Islet of Langerhans (tissue), 1 donor: ENCODE data around the gene THOC2.
"Not testable (repeated sequence)": the region's sequence is repeated elsewhere in the genome, so short reads cannot be mapped to it uniquely, and the experiment has no call there.

ENCODE experiments used
- FAIRE-seq: peaks from one replicate; lab custom pipeline; 2011; peaks lifted over from hg19 to GRCh38; lab: Jason Lieb, UNC

Gene THOC2, protein sequence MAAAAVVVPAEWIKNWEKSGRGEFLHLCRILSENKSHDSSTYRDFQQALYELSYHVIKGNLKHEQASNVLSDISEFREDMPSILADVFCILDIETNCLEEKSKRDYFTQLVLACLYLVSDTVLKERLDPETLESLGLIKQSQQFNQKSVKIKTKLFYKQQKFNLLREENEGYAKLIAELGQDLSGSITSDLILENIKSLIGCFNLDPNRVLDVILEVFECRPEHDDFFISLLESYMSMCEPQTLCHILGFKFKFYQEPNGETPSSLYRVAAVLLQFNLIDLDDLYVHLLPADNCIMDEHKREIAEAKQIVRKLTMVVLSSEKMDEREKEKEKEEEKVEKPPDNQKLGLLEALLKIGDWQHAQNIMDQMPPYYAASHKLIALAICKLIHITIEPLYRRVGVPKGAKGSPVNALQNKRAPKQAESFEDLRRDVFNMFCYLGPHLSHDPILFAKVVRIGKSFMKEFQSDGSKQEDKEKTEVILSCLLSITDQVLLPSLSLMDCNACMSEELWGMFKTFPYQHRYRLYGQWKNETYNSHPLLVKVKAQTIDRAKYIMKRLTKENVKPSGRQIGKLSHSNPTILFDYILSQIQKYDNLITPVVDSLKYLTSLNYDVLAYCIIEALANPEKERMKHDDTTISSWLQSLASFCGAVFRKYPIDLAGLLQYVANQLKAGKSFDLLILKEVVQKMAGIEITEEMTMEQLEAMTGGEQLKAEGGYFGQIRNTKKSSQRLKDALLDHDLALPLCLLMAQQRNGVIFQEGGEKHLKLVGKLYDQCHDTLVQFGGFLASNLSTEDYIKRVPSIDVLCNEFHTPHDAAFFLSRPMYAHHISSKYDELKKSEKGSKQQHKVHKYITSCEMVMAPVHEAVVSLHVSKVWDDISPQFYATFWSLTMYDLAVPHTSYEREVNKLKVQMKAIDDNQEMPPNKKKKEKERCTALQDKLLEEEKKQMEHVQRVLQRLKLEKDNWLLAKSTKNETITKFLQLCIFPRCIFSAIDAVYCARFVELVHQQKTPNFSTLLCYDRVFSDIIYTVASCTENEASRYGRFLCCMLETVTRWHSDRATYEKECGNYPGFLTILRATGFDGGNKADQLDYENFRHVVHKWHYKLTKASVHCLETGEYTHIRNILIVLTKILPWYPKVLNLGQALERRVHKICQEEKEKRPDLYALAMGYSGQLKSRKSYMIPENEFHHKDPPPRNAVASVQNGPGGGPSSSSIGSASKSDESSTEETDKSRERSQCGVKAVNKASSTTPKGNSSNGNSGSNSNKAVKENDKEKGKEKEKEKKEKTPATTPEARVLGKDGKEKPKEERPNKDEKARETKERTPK (N-terminal part only)

DNA sequence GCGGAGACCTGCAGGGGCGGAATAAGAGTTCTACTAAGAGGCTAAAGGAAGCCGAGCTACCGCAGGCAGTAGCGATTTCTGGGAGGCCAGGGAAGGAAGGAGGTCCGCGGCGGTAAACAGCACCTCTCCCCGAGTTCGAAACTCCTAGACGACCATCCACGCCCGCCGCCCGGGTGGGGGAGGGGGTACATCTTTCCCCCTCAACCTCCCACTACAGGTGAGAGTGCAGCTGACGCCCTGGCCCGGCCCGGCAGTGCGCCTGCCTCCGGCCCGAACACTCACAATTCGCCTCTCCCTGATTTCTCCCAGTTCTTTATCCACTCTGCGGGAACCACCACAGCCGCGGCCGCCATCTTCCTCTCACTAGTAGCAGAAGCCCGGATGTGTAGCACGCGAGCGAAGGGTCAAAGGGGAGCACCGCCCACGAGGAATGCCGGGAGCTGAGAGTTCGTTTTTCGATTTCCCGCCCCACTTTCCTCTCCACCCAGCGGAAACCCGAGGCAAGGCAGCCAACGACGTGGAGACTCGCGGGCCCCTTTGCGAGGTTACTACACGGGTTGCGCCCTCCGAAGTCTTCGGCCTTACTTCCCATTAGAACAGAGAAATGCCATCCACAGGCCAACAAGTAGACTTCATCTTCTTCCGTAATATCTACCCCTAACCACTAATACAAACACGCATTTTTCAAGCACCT is at the start of gene THOC2:
TSS of gene THOC2 (minus strand) at position 383 of the 694 bp plus-strand sequence. CDS start at position 353, 30 bp downstream.
- peak; percentile 81 for FAIRE-seq

DNA sequence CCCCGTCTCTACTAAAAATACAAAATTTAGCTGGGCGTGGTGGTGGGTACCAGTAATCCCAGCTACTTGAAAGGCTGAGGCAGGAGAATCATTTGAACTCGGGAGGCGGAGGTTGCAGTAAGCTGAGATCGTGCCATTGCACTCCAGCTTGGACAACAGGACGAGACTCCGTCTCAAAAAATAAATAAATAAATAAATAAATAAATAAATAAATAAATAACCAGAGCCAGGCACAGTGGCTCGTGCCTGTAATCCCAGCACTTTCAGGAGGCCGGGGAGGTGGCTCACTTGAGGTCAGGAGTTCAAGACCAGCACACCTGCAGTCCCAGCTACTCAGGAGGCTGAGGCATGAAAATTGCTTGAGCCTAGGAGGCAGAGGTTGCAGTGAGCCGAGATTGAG is 48.9 kb upstream of the THOC2 start:
- FAIRE-seq, result not testable (repeated sequence)

DNA sequence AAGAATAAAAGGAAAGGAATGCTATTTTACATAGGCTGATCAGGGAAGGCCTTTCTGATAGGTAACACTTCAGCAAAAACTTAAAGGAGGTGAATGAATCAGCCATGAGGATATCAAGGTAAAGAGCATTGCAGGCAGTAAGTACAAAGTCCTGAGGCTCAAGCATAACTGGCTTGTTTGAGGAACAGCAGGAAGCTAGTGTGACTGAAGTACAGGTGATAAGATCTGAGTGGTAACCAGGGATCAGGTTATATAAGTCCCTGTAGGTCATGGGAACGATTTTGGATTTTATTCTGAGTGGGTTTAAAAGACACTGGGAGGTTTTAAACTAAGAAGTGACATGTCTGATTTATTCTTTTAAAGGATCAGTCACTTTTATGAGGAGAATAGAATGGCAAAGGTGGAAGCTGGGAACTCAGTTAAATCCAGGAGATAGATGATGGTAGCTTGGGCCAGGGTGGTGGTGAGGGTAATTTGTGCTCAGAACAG is 47.1 kb upstream of the THOC2 start:
- FAIRE-seq, result no peak

DNA sequence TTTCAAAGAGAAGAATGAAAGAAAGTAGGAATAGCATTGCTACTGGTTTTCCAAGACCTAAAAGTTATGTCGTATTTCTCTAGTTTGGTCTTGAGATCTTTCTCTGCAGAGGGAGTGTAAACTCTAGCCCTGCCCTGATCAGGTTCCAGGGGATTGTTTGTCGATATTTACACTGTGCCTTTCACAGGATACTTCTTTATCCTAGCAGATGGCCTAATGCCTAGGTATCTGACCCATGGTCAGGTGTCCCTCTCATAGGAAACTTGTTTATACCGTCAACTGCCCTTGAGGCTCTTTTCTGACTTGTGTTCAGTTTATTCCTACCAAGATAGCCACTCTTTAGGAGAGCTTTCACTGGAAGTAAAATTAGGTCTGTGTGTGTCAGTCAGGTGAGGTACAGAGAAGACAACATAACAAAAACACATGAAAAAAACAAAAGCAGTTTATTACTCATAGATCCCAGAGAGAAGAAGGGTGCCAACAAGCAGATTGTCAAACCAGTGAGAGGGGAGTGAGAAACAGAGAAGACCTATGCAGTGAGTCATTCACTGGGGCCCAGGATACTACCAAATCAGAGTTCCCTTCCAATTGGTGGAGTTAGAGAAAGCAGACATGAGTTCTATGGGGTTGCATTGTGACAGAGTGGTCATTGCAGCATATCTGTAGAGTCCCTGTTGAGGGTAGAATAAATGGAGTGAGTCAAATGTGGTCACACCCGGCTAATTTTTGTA is 40.6 kb upstream of the THOC2 start:
- no peak for FAIRE-seq

DNA sequence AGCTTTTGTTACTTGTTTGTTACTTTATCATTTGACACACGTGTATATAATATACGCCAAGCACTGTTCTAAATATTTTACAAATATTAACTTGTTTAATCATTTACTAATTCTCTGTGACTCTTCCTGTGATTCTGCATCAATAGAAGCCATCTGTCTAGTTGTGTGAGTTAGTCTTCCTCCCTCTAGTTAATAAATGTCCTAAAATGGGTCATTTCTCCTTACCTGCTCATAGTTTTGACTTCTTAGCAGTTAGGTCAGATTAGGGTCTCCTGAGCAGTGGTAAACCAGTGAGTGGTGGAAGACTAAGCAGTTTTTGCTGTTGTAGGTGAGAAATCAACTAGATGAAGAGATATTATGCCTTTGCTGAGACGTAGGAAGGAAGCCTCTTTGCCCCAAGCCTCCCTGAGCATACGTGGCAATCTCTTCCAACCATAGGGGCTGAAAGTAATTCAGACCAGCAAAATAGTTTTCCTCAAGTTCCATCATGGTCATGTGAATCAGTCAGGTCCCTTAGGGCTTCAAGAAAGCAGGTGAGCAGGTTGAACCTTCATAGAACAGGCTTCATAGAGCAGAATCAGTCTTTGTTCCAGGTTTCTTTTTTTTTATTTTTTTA is 38.7 kb upstream of the THOC2 start:
- FAIRE-seq, result peak; percentile 97

DNA sequence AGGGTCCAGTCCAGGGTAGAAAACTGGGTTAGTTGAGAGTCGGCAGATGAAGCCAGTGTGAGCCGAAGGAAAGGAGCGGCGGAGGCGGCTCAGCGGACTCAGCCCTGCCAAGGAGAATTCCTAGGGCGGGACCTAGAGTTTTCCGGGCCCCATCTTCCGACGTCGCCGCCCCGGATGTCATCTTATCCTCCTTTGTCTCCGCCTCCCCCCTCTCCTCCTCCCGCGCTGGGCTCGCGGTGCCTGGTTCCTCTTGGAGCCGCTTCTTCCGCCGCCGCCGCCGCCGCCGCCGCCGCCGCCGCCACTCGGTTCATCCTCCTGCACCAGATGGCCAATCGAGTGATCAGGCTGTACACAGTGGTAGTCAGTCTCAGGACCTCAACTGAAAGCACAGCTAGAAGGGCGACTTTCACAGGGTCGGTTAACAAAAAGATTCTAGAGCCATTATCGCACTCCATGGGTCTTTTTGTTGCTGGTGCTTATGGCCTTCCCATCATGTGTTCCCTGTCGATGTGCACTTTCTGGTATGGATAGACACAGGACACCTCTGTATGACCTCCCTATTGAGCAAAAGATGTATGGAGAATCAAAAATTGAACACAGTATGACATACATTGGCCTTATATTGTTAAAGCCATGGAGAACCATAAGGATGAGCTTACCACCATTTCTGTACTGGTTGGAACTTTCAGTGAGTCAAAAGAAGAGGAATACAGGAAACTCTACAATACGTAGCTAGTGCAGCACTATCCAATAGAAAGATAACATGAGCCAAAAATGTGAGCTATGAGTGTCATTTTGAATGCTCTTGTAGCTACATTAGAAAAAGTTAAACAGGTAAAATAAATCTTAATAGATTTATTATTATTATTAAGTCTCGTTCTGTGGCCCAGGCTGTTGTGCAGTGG is 32.4 kb upstream of the THOC2 start:
- FAIRE-seq, result peak; percentile 73

DNA sequence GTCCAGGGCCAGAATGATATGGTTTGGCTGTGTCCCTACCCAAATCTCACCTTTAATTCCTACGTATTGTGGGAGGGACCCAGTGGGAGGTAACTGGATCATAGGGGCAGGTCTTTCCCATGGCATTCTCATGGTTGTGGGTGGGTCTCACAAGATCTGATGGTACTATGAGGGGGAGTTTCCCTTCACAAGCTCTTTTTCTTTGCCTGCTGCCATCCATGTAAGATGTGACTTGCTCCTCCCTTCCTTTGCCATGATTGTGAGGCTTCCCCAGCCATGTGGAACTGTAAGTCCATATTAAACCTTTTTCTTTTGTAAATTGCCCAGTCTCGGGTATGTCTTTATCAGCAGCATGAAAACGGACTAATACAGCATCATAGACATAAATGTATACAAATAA is 27.0 kb upstream of the THOC2 start:
- FAIRE-seq, result not testable (repeated sequence)

DNA sequence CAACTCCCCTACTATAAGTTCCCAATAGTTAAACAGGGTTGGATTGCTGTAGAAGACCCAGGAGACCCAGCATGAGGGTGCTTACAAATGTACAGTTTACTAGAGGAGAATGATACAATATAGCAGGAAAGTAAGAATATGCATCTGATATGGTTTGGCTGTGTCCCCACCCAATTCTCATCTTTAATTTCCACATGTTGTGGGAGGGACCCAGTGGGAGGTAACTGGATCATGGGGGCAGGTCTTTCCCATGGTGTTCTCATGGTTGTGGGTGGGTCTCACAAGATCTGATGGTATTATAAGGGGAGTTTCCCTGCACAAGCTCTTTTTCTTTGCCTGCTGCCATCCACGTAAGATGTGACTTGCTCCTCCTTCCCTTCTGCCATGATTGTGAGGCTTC is 24.9 kb upstream of the THOC2 start:
- FAIRE-seq, result not testable (repeated sequence)

DNA sequence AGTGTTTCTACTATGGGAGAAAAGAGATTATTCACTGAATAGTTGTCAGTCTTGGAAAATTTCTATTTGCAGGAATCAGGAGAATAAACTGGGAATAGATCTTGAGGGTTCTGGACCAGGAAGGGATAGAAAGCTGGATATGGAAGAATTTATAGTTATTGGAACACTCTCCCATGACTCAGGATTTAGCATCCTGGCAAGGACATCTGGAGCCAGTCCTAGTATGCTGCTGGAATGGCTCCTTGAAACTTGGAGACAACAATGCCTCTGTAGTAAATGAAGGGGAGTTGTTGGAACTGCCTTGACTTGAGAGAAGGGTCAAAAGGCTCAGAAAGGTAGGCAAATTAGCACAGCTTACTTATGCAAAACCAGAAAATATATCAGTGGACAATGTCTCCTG is 23.5 kb upstream of the THOC2 start:
- no peak for FAIRE-seq

DNA sequence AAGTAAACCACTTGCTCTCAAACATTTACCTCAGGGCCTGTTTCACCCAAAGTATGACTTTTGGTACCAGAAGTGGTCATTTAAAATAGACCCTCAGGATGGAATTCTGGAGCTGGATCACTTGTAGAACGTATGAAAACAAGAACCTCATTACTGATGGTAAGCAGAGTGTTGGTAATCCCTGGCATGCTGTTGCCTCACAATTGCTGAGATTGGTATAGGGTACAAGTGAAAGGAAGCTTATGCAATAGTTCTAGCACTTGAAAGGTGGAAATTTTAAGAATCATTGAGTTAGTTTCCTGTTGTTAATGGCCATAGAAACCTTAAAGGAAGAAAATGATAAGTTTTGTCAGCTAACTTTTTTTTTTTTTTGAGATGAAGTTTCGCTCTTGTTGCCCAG is 22.3 kb upstream of the THOC2 start:
- FAIRE-seq, result no peak

DNA sequence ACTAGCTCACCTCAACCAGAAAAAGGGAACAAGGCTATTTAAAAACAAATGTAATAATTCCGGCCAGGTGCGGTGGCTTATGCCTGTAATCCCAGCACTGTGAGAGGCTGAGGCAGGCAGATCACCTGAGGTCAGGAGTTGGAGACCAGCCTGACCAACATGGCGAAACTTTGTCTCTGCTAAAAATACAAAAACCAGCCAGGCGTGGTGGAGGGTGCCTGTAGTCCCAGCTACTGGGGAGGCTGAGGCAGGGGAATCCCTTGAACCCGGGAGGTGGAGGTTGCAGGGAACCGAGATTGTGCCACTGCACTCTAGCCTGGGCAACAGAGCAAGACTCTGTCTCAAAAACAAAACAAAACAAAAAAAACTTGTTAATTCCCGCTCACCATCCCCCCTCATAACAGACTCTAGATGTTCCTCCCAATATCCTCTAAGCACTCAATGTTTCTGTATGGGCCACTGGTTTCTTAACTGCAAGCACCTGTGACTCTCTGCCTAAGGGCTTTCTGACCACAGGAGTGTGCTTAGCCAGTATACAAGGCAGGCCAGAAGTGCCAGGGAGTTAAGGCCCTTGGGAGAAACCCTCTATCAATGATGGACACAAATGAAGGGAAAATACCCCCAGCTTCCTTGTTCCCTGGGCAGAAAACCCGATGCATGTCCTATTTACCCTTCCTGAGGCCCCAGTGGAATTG is 21.0 kb upstream of the THOC2 start:
- no peak for FAIRE-seq

DNA sequence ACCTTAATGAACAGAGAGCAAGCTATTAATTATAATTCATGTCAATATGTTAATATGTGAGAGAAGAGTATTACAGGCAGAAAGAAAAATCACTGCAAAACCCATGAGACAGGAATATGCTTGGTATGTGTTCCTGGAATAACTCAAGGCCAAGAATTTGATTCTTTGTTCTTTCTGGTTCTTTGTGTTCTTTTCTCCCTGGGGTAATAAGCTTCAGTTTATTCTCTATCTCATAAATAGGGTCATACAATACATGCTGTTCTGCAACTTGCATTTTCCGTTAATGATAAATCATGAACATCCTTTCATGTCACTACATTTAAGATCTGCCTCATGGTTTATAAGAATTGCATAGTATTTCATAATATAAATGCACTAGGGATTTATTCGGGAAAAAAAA is 16.8 kb upstream of the THOC2 start:
- FAIRE-seq, result no peak

DNA sequence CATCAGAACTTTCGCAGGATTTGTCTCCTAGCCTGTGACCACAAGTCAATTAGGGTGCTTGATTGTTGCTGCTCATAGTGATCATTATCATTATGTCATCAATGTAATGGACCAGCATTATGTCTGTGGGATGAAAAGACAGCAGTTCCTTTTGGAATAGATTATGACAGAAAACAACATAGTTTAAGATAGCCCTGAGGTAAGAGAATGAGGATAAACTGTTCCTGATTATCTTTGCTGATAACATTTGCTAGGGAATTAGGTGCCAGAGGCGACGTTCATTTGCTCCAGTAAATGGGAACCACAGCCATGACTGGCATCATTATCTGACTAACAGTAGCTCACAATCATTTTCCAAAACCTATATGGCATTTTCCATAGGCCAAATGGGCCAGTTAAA is 12.7 kb upstream of the THOC2 start:
- no peak for FAIRE-seq

DNA sequence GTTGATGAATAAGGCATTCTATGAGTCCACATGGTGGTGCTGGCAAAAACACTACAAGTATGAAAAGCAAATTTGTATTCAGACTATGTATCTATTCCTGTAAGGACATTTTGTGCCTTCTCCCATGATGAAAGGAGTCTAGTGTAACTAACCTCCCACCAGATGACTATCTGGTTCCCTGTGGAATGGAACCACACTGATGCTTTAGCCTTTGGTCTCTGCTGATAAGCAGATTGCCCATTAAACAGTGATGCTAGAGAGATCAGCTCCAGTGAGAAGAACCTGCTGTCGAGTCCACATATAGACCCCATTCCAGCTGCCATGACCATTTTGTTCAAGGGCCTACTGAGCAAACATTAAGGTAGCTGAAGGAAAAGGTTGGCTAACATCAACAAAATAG is 10.5 kb upstream of the THOC2 start:
- FAIRE-seq, result no peak

DNA sequence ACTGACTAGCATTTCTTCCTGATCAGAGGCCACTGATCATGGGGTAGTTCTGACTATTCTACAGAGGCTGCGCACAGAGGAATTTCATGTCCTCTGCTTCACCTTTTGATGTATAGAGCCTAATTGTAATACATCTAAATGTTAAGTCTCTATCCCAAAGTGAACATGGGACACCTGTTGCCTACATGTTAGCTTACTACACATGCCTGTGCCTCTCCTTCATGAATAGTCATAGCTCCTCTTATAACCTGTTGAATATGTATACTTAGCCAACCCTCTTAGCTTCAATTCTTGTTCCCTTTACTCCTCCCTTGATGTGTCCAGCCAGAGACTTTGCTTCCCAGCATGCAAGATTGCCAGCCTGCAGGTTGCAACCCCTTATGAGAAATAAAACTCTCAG is 9.6 kb upstream of the THOC2 start:
- no peak for FAIRE-seq

DNA sequence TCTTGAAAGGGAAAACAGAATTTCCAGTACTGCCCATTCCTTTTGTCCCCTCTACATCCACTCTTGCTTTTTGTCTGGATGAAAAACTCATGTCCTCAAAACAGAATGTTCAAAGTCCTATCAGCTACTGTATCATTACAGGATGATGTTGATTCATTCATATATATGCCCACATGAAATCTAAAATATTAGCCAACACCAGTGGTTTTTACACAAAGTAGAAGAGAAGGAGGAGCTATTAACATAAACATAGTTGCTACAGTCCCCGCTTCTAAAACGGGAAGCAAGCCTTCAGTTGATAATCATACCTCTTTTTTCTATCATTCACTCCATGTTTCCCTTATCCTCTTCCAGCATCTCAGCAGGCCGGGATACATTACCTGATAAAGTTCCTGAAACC is 7.7 kb upstream of the THOC2 start:
- FAIRE-seq, result no peak

DNA sequence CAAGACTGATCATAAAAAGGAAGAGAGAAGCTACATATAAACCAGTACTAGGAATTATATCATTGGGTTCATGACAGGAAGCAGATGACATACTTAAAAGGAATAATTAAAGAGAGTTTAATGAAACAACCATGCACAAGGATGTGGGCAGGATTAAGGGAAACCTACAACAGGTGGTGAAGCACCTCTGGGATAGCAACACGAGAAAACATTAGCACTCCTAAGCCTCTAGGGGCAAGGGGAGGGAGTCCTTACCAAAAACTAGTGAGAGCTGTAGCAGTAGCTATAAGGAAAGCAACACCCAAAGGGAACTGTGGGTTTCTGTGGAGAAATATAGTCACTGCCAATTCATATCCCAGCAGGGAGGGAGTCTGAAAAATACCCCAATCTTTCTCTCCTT is 7.2 kb upstream of the THOC2 start:
- FAIRE-seq, result no peak

DNA sequence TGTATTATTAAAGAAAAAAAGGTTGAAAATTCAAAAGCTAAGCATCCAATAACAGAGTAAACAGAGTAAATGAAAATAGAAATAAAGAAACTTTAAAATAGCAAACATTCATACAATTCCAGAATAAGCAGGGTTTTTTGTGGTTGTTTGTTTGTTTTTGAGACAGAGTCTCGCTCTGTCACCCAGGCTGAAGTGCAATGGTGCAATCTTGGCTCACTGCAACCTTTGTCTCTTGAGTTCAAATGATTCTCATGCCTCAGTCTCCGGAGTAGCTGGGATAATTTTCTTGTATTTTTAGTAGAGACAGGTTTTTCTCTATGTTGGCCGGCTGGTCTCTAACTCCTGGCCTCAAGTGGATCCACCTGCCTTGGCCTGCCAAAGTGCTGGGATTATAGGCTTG is 6.6 kb upstream of the THOC2 start:
- FAIRE-seq, result no peak
